Loucy (cell line): ENCODE data around the gene CALR.

Experiments used
- H2AFZ ChIP-seq: fragments of 200-600 bp; sonication (generic); 2 replicates; pipeline ENCODE4 v1.6.0; 2016; ENCODE audit warnings: antibody characterized with exemption, mild to moderate bottlenecking, low read length, moderate library complexity
- H3F3A ChIP-seq: fragments of 200-600 bp; 2 replicates; pipeline ENCODE4 v1.6.0; 2016; ENCODE audit warnings: antibody characterized with exemption, low read depth, mild to moderate bottlenecking
- H3K27me3 ChIP-seq: fragments of 200-600 bp; sonication (generic); 2 replicates; pipeline ENCODE4 v1.6.1; 2014; ENCODE audit warnings: low read length, mild to moderate bottlenecking; ENCODE audit not compliant: insufficient read depth, poor library complexity, severe bottlenecking
- H3K36me3 ChIP-seq: fragments of 200-600 bp; sonication (generic); 2 replicates; pipeline ENCODE4 v1.6.1; 2016; ENCODE audit warnings: low read length; ENCODE audit not compliant: insufficient read depth
- H3K4me1 ChIP-seq: fragments of 200-600 bp; sonication (generic); 2 replicates; pipeline ENCODE4 v1.5.1; 2014; ENCODE audit warnings: low read length, mild to moderate bottlenecking; ENCODE audit not compliant: insufficient read depth, poor library complexity, severe bottlenecking
- H3K4me2 ChIP-seq: fragments of 200-600 bp; sonication (generic); 2 replicates; pipeline ENCODE4 v1.6.0; 2014; ENCODE audit warnings: antibody characterized with exemption, low read length, low read depth, mild to moderate bottlenecking; ENCODE audit not compliant: poor library complexity, severe bottlenecking
- H3K4me3 ChIP-seq: fragments of 200-600 bp; sonication (generic); 2 replicates; pipeline ENCODE4 v1.5.1; 2014; ENCODE audit warnings: low read length, mild to moderate bottlenecking, mixed read lengths; ENCODE audit not compliant: poor library complexity, severe bottlenecking
- H3K79me2 ChIP-seq: fragments of 200-600 bp; sonication (generic); 2 replicates; pipeline ENCODE4 v1.6.1; 2014; ENCODE audit warnings: low read length; ENCODE audit not compliant: insufficient read depth
- H3K9ac ChIP-seq: fragments of 200-600 bp; sonication (generic); 2 replicates; pipeline ENCODE4 v1.6.0; 2014; ENCODE audit warnings: mild to moderate bottlenecking, low read depth, low read length, moderate library complexity; ENCODE audit not compliant: poor library complexity, severe bottlenecking
- H3K9me2 ChIP-seq: fragments of 200-600 bp; sonication (generic); replicated peaks from 2 replicates; pipeline ENCODE4 v1.6.1; 2016; ENCODE audit warnings: low read depth, low read length, mixed read lengths
- H3K9me3 ChIP-seq: fragments of 200-600 bp; sonication (generic); 2 replicates; pipeline ENCODE4 v1.6.1; 2014; ENCODE audit warnings: mild to moderate bottlenecking, antibody characterized with exemption, low read length, low read depth; ENCODE audit not compliant: insufficient read depth
- H4K20me1 ChIP-seq: fragments of 200-600 bp; sonication (generic); 2 replicates; pipeline ENCODE4 v1.6.0; 2014; ENCODE audit warnings: antibody characterized with exemption, low read length, mild to moderate bottlenecking; ENCODE audit not compliant: insufficient read depth, poor library complexity, severe bottlenecking
- EZH2phosphoT487 ChIP-seq: fragments of 200-600 bp; IDR thresholded peaks from 2 replicates; pipeline ENCODE4 v1.6.1; 2018; ENCODE audit warnings: antibody characterized with exemption, mild to moderate bottlenecking, moderate library complexity, borderline replicate concordance
- TF ChIP-seq, protein P1 (sequence below): fragments of 200-600 bp; sonication (generic); conservative IDR thresholded peaks from 2 replicates; pipeline ENCODE4 v1.5.1; 2014; ENCODE audit warnings: mild to moderate bottlenecking, antibody characterized with exemption, low read length

The CALR gene

DNA sequence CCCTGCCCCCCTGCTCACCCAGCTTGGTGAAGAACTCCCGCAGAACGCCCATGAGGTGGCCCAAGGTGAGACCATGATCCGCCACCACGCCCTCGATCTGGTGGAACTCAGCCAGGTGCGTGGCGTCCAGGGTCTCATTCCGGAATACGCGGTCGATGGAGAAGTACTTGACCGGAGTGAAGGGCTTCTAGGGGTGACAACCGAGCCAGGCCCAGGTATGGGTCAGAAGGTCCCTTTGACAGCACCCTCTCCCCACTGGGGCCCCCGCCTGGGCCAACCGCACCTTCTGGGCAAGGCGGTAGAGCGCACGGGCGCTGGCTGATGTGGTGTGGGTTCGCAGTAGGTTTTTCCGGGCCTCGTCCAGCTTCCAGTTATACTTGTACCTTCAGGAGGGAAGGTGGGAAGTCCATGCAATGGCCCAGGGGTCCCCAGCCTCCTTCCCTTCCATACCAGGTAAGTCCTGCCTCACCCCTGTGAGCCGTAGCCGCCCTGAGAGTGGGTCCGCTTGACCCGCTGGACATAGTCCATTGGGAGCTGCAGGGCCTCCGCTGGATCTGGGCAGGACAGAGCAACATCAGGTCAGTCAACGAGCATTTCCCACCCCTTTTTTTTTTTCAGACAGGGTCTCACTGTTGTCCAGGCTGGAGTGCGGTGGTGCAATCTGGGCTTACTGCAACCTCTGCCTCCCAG lies 13.6 kb upstream of the CALR start:
- no peak overlapping the region for H3K4me3 ChIP-seq
- no peak overlapping the region for H3K4me2 ChIP-seq
- H3F3A ChIP-seq = no peaks in the 10 kb centered on the region; the same call in 1 of the 2 replicates
- no peak overlapping the region for H3K9ac ChIP-seq
- H3K4me1 ChIP-seq = no peaks in the 10 kb centered on the region
- peaks cover 24% of the 10 kb centered on the region for H3K79me2 ChIP-seq
- H3K9me3 ChIP-seq = no peaks in the 10 kb centered on the region
- no peak overlapping the region for H2AFZ ChIP-seq
- TF ChIP-seq, protein P1, sequence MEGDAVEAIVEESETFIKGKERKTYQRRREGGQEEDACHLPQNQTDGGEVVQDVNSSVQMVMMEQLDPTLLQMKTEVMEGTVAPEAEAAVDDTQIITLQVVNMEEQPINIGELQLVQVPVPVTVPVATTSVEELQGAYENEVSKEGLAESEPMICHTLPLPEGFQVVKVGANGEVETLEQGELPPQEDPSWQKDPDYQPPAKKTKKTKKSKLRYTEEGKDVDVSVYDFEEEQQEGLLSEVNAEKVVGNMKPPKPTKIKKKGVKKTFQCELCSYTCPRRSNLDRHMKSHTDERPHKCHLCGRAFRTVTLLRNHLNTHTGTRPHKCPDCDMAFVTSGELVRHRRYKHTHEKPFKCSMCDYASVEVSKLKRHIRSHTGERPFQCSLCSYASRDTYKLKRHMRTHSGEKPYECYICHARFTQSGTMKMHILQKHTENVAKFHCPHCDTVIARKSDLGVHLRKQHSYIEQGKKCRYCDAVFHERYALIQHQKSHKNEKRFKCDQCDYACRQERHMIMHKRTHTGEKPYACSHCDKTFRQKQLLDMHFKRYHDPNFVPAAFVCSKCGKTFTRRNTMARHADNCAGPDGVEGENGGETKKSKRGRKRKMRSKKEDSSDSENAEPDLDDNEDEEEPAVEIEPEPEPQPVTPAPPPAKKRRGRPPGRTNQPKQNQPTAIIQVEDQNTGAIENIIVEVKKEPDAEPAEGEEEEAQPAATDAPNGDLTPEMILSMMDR = no peak
- no peak for TF ChIP-seq EZH2phosphoT487
- H3K27me3 ChIP-seq = no peaks in the 10 kb centered on the region
- no peaks in the 10 kb centered on the region for H3K9me2 ChIP-seq
- no peaks in the 10 kb centered on the region for H4K20me1 ChIP-seq
- peaks cover 58% of the 10 kb centered on the region; the same call in 1 of the 2 replicates for H3K36me3 ChIP-seq

DNA sequence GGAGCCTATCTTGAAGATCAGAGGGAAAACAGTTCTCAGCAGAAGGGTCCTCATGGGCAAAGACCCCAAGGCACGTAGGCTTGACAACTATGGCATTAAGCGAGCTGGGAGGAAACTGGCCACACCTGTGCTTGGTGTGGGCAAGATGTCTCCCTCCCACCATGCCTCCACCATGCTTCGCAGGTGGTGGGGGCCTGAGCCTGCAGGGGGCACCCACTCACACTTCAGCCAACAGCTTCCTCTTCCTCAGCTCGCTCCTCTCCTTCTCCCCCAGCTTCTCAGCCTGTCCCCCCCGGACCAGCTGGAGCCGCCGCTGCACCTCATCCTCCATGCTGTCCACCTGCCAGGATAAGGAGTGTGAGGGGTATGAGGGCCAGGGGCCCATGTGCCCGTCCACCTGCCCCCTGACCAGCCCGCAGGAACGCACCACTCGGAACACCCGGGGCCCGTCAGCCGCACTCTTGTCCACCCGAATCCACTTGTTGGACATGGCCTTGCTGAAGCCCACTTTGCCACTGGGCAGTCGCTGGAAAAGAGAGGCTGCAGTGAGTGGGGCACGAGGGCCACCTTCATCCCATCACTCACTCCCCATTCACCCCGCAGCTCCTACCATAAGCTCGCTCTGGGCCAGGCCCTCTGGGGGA lies 8.3 kb upstream of the CALR start:
- H3F3A ChIP-seq = no peaks in the 10 kb centered on the region
- peaks cover 73% of the 10 kb centered on the region for H3K79me2 ChIP-seq
- H3K9me2 ChIP-seq = no peaks in the 10 kb centered on the region
- H3K27me3 ChIP-seq = peaks cover 4% of the 10 kb centered on the region
- H3K9ac ChIP-seq = peak overlapping the region; percentile 96
- TF ChIP-seq, protein P1 = peak; percentile 34
- TF ChIP-seq EZH2phosphoT487 = no peak
- peaks cover 30% of the 10 kb centered on the region for H3K4me1 ChIP-seq
- H2AFZ ChIP-seq = no peak overlapping the region
- peaks cover 32% of the 10 kb centered on the region; the same call in 1 of the 2 replicates for H3K36me3 ChIP-seq
- peaks cover 25% of the 10 kb centered on the region for H4K20me1 ChIP-seq
- peak overlapping the region; percentile 95 for H3K4me3 ChIP-seq
- H3K4me2 ChIP-seq = peak overlapping the region; percentile 99
- no peaks in the 10 kb centered on the region for H3K9me3 ChIP-seq

DNA sequence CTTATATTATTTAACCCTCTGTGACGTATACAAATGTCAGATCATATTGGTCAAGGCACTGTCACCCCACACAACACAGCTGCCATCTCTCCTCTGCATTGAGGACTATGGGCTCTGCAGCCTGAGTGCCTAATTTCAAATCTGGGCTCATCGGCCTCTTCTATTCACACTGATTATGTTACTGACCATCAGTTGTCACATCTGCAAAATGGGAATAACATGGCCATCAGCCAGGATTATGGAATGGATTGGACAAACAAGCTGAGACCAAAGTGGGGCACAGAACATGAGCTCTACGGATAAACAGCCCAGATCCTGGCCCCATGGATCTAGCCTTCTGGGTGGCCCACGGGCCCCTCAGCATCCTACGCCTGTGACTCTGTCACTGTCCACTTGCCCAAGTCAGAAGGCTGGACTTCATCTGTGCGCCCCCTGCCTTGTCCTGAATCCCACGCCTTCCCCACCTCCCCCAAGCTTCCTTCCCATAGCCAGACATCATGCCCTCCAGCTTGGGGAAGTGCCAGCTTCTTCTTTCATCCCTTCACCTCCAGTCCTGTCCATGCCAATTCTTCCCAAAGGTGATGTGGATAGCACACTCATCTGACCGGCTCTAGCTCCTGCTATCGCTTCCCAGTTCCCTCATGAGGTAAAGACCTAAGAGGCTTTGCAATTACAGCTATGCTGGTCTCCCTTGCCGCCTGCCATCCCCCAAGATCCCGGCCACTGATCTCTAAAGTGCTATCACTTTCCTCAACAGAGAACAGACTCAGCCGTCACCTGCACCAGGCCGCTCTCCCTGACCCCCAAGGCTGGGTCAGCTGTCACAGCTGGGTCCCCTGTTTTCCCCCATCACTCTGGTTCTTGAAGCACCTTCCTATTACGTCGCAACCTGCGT lies 5.8 kb upstream of the CALR start:
- Histone ChIP-seq H3F3A (peaks cover 5% of the 10 kb centered on the region), H3K4me3 (peak overlapping the region; percentile 95), H3K36me3 (peaks cover 17% of the 10 kb centered on the region; the same call in 1 of the 2 replicates), H3K9me3 (no peaks in the 10 kb centered on the region), H3K27me3 (peaks cover 4% of the 10 kb centered on the region), H4K20me1 (peaks cover 25% of the 10 kb centered on the region), H3K9ac (peak overlapping the region; percentile 96), H3K79me2 (peaks cover 68% of the 10 kb centered on the region), H2AFZ (no peak overlapping the region), H3K4me2 (peak overlapping the region; percentile 99), H3K4me1 (peaks cover 49% of the 10 kb centered on the region), H3K9me2 (no peaks in the 10 kb centered on the region)
- no peak for TF ChIP-seq EZH2phosphoT487
- TF ChIP-seq, protein P1 = no peak
